Mucosa of descending colon (tissue), 3 donors: ENCODE measurements around the gene IFNB1. TPM values are rescaled to one million over a fixed set of nuclear protein-coding genes. Genes with fewer than 3 reads are reported as not detected.
A peak's percentile ranks its signal among the peaks of the same experiment; 100 is the strongest.

Experiments
- ATAC-seq: fragments of 200-7000 bp; cut with Tn5 transposase; one replicate; pipeline ENCODE4 v1.9.1; 2020; ENCODE audit warnings: mild to moderate bottlenecking, moderate library complexity
- DNase-seq, 3 donors: peaks; one replicate each; pipeline ENCODE4 v3.0.0-alpha.2; 2020
- H3K36me3 ChIP-seq: fragments of 200-600 bp; one replicate; pipeline ENCODE4 v1.8.0; 2021; ENCODE audit warnings: low read depth, mild to moderate bottlenecking
- H3K4me1 ChIP-seq: fragments of 200-600 bp; one replicate; pipeline ENCODE4 v1.8.0; 2021; ENCODE audit warnings: low read depth, mild to moderate bottlenecking
- H3K4me3 ChIP-seq: fragments of 200-600 bp; one replicate; pipeline ENCODE4 v1.8.0; 2021; ENCODE audit warnings: mild to moderate bottlenecking
- H3K9me3 ChIP-seq: fragments of 200-600 bp; one replicate; pipeline ENCODE4 v1.8.0; 2021; ENCODE audit warnings: mild to moderate bottlenecking
- intact Hi-C, 2 donors: fragments of 100-400 bp; cut with DNase I in 1 of 2; cut with micrococcal nuclease in 1 of 2; formaldehyde crosslinking; loops; one replicate each; pipeline versions ENCODE4 v1.11.0 to v1.11.1; 2022; cut with DNase I, micrococcal nuclease
- total RNA-seq, 3 donors: library from RNA; stranded (reverse); fragmentation: NEBNext Ultra II Directional in 2 of 3; extraction: Animal tissue kit (Norgen Biotek cat#: 25700) in 2 of 3; gene quantifications; one replicate each; pipeline versions ENCODE4 v1.2.1 to v1.2.4, GENCODE V29; 2021 to 2023
- TF ChIP-seq, protein P1 (sequence below): fragments of 200-600 bp; IDR thresholded peaks from one replicate; pipeline ENCODE4 v1.8.0; 2022; ENCODE audit warnings: antibody characterized with exemption, mild to moderate bottlenecking
- donor health status: DM: no; HTN: no; CAD: no; lungs with moderate emphysema.
- donor health status: DM: no; HTN: no; CAD: no.
- donor health status: DM: no; HTN: yes; CAD: no.

Gene IFNB1
- total RNA-seq, 3 donors from 2014 or later = not detected

DNA sequence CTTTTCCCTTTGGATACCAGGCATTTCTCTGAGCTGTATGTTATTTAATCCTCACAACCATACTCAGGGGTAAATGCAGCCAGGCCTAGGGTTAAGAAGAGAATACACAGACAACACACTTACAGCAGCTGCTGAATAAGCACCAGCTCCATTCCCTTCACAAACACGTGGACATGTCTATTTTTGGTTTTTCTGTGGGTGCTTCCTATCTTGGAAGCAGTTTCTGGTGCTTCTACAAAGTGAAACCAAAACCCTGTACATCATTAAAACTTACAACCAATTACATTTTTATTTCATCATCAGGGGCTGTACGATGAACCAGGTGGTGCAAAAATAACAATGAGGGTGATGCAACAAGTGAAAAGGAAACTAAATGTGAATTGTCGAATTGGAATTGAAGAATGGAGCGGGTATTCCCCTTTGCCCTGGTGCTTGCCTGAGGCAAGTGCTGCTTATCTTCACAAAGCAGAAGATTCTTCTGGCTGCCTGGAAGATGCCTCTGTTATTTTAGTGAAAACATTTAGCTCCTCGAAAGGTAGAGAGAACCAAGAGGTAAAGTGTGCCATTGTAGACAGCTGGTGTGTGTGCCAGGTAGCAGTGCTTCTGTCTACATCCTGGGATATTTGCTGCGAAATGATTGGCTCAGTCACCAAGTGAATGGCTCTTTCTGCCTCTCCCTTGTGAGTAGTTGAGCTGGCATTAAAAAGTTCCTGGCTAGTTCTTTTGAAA, 18.6 kb upstream of the IFNB1 start:
- no peak overlapping the region for H3K4me3 ChIP-seq

DNA sequence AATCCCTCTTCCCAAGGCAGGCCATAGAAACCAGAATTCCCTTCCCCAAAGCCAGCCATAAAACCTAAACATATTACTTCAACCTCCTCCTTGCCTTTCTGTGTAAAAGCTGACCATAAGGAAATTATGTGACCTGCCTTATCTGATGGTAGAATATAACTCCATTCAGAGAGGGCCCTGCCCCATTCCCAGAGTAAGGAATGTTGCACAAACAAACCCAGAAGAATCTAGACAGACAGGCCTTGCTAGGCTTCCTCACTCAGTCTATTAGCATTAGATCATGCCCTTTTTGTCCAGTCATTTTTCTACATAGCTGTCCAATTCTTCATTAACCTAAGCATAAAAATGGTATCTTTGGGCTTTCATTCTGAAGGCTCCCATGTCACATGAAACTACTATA, 17.8 kb upstream of the IFNB1 start:
- TF ChIP-seq, protein P1, sequence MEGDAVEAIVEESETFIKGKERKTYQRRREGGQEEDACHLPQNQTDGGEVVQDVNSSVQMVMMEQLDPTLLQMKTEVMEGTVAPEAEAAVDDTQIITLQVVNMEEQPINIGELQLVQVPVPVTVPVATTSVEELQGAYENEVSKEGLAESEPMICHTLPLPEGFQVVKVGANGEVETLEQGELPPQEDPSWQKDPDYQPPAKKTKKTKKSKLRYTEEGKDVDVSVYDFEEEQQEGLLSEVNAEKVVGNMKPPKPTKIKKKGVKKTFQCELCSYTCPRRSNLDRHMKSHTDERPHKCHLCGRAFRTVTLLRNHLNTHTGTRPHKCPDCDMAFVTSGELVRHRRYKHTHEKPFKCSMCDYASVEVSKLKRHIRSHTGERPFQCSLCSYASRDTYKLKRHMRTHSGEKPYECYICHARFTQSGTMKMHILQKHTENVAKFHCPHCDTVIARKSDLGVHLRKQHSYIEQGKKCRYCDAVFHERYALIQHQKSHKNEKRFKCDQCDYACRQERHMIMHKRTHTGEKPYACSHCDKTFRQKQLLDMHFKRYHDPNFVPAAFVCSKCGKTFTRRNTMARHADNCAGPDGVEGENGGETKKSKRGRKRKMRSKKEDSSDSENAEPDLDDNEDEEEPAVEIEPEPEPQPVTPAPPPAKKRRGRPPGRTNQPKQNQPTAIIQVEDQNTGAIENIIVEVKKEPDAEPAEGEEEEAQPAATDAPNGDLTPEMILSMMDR = no peak
- H3K9me3 ChIP-seq = no peaks in the 10 kb centered on the region
- no peak for DNase-seq
- peak; percentile 30 for ATAC-seq
- H3K4me3 ChIP-seq = no peak overlapping the region
- intact Hi-C loops = no loop called here
- H3K4me1 ChIP-seq = no peaks in the 10 kb centered on the region
- no peaks in the 10 kb centered on the region for H3K36me3 ChIP-seq

More for the DNA sequence above, 18.6 kb upstream of the IFNB1 start:
- Histone ChIP-seq H3K4me1 (no peaks in the 10 kb centered on the region), H3K36me3 (no peaks in the 10 kb centered on the region), H3K9me3 (no peaks in the 10 kb centered on the region)
- ATAC-seq (peak; percentile 59), DNase-seq (no peak)
- intact Hi-C loops = no loop called here
- TF ChIP-seq, protein P1 = no peak

DNA sequence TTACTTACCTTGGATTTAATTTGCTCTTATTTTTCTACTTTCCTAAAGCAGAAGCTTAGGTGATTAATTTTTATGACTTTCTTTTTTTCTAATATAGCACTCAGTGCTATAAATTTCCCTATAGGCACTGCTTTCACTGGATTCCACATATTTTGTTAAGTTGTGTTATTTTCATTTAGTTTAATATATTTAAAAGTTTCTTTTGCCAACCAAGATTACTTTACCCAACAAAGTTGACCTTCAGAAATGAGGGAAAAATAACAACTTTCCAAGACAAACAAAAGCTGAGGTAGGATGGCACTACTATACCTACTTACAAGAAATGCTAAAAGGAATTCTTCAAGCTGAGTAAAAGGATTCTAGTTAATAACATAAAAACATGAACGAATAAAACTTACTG, 8.8 kb upstream of the IFNB1 start:
- Histone ChIP-seq H3K36me3 (no peaks in the 10 kb centered on the region), H3K9me3 (no peaks in the 10 kb centered on the region), H3K4me3 (no peak overlapping the region), H3K4me1 (no peaks in the 10 kb centered on the region)
- TF ChIP-seq, protein P1 = no peak
- intact Hi-C loops = no loop called here
- DNase-seq (no peak), ATAC-seq (no peak)

DNA sequence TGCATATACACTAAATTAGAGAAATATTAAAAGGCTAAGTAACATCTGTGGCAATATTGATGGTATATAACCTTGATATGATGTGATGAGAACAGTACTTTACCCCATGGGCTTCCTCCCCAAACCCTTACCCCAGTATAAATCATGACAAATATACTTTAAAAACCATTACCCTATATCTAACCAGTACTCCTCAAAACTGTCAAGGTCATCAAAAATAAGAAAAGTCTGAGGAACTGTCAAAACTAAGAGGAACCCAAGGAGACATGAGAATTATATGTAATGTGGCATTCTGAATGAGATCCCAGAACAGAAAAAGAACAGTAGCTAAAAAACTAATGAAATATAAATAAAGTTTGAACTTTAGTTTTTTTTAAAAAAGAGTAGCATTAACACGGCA, 7.3 kb upstream of the IFNB1 start:
- intact Hi-C loops = no loop called here

DNA sequence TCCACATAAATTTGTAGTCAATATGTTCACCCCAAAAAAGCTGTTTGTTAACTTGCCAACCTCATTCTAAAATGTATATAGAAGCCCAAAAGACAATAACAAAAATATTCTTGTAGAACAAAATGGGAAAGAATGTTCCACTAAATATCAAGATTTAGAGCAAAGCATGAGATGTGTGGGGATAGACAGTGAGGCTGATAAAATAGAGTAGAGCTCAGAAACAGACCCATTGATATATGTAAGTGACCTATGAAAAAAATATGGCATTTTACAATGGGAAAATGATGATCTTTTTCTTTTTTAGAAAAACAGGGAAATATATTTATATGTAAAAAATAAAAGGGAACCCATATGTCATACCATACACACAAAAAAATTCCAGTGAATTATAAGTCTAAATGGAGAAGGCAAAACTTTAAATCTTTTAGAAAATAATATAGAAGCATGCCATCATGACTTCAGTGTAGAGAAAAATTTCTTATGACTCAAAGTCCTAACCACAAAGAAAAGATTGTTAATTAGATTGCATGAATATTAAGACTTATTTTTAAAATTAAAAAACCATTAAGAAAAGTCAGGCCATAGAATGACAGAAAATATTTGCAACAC, 6.6 kb upstream of the IFNB1 start:
- TF ChIP-seq, protein P1 = no peak
- DNase-seq (no peak), ATAC-seq (no peak)
- H3K4me3 ChIP-seq = no peak overlapping the region
- H3K36me3 ChIP-seq = no peaks in the 10 kb centered on the region
- no peaks in the 10 kb centered on the region for H3K9me3 ChIP-seq
- intact Hi-C loops = no loop called here
- H3K4me1 ChIP-seq = no peaks in the 10 kb centered on the region

More for the DNA sequence above, 7.3 kb upstream of the IFNB1 start:
- TF ChIP-seq, protein P1 = no peak
- DNase-seq (no peak), ATAC-seq (no peak)
- Histone ChIP-seq H3K4me1 (no peaks in the 10 kb centered on the region), H3K36me3 (no peaks in the 10 kb centered on the region), H3K9me3 (no peaks in the 10 kb centered on the region), H3K4me3 (no peak overlapping the region)
